GM18517 (cell line): ENCODE results near the gene CUX1.
"Not testable (repeated sequence)": the region's sequence is repeated elsewhere in the genome, so short reads cannot be mapped to it uniquely, and the experiment has no call there.

Experiments
- ATAC-seq: cut with Tn5 transposase; IDR thresholded peaks from one replicate; pipeline ENCODE4 v1.9.1; 2021; ENCODE audit warnings: mild to moderate bottlenecking, moderate library complexity; ENCODE audit not compliant: unreplicated experiment

Gene CUX1

GRCh38 chr7:101798173-101798572 lies 19.3 kb upstream of the CUX1 start:
- ATAC-seq: not testable (repeated sequence)

GRCh38 chr7:101803203-101804087 lies 14.0 kb upstream of the CUX1 start:
- no peak for ATAC-seq

GRCh38 chr7:101804088-101804963 lies 13.1 kb upstream of the CUX1 start:
- ATAC-seq: no peak

GRCh38 chr7:101804967-101805366 lies 12.5 kb upstream of the CUX1 start:
- ATAC-seq: no peak

GRCh38 chr7:101812595-101812994 lies 4.8 kb upstream of the CUX1 start:
- ATAC-seq: no peak

- no peak for ATAC-seq
Measured at GRCh38 chr7:101813402-101814019, 3.9 kb upstream of the CUX1 start.

- no peak for ATAC-seq
Measured at GRCh38 chr7:101814081-101814990, 3.1 kb upstream of the CUX1 start.

- no peak for ATAC-seq
Measured at GRCh38 chr7:101814991-101815825, 2.2 kb upstream of the CUX1 start.

- ATAC-seq: peak; percentile 47
Measured at GRCh38 chr7:101815826-101816594, 1.4 kb upstream of the CUX1 start.

- ATAC-seq: no peak
Measured at GRCh38 chr7:101816595-101817470, 593 bp upstream of the CUX1 start.

- ATAC-seq: no peak
Measured at GRCh38 chr7:101818287-101819071, 1.1 kb downstream of the CUX1 start.

- no peak for ATAC-seq
Measured at GRCh38 chr7:101819183-101819582, 1.8 kb downstream of the CUX1 start.

GRCh38 chr7:101819913-101820522 lies 2.6 kb downstream of the CUX1 start:
- ATAC-seq: no peak

GRCh38 chr7:101820703-101821102 lies 3.3 kb downstream of the CUX1 start:
- no peak for ATAC-seq

- not testable (repeated sequence) for ATAC-seq
Measured at GRCh38 chr7:101822632-101823031, 5.2 kb downstream of the CUX1 start.

- no peak for ATAC-seq
Measured at GRCh38 chr7:101823096-101823495, 5.7 kb downstream of the CUX1 start.
